Measurements from ENCODE around the gene XPO6. TPM values are rescaled to one million over a fixed set of nuclear protein-coding genes. Genes with fewer than 3 reads are reported as not detected.
A peak's percentile ranks its signal among the peaks of the same experiment; 100 is the strongest.

Gene XPO6
- total RNA-seq, 1 donor from 2014 or later, result 82.9 TPM

- Mint-ChIP-seq H3K4me1 (ENCODE audit: low read depth) (no peaks in the 10 kb centered on the region), H3K36me3 (ENCODE audit: insufficient read depth) (peaks cover 13% of the 10 kb centered on the region)
- TF ChIP-seq CTCF (IDR thresholded peaks at IDR 0.05; ENCODE audit: unreplicated experiment), result no peak
Measured at GRCh38 chr16:28168991-28169554, 42.7 kb downstream of the XPO6 start.

GRCh38 chr16:28167730-28168129, 44.0 kb downstream of the XPO6 start:
- no peak overlapping the region for H3K27ac Mint-ChIP-seq
- H3K4me3 Mint-ChIP-seq (ENCODE audit: low read depth), result no peak overlapping the region
- H3K9me3 Mint-ChIP-seq (ENCODE audit: low read depth), result no peaks in the 10 kb centered on the region
- no peaks in the 10 kb centered on the region for H3K27me3 Mint-ChIP-seq
- peaks cover 12% of the 10 kb centered on the region for H3K36me3 Mint-ChIP-seq (ENCODE audit: insufficient read depth)
- no peaks in the 10 kb centered on the region for H3K4me1 Mint-ChIP-seq (ENCODE audit: low read depth)
- no peak for TF ChIP-seq CTCF (IDR thresholded peaks at IDR 0.05; ENCODE audit: unreplicated experiment)
- no peak for DNase-seq (ENCODE audit: low spot score, unreplicated experiment)

More at GRCh38 chr16:28168991-28169554, 42.7 kb downstream of the XPO6 start:
- Mint-ChIP-seq H3K9me3 (ENCODE audit: low read depth) (no peaks in the 10 kb centered on the region), H3K27me3 (no peaks in the 10 kb centered on the region), H3K27ac (no peak overlapping the region), H3K4me3 (ENCODE audit: low read depth) (no peak overlapping the region)
- DNase-seq (ENCODE audit: low spot score, unreplicated experiment), result no peak

GRCh38 chr16:28167221-28167620, 44.5 kb downstream of the XPO6 start:
- TF ChIP-seq CTCF (IDR thresholded peaks at IDR 0.05; ENCODE audit: unreplicated experiment), result no peak
- no peak for DNase-seq (ENCODE audit: low spot score, unreplicated experiment)
- H3K27ac Mint-ChIP-seq, result peak overlapping the region; percentile 51
- no peaks in the 10 kb centered on the region for H3K4me1 Mint-ChIP-seq (ENCODE audit: low read depth)
- H3K9me3 Mint-ChIP-seq (ENCODE audit: low read depth), result no peaks in the 10 kb centered on the region
- H3K27me3 Mint-ChIP-seq, result no peaks in the 10 kb centered on the region
- peaks cover 12% of the 10 kb centered on the region for H3K36me3 Mint-ChIP-seq (ENCODE audit: insufficient read depth)
- H3K4me3 Mint-ChIP-seq (ENCODE audit: low read depth), result no peak overlapping the region

- H3K36me3 Mint-ChIP-seq (ENCODE audit: insufficient read depth), result peaks cover 12% of the 10 kb centered on the region
- no peak for TF ChIP-seq CTCF (IDR thresholded peaks at IDR 0.05; ENCODE audit: unreplicated experiment)
- no peak for DNase-seq (ENCODE audit: low spot score, unreplicated experiment)
Measured at GRCh38 chr16:28166394-28167208, 45.2 kb downstream of the XPO6 start.

GRCh38 chr16:28165598-28165997, 46.2 kb downstream of the XPO6 start:
- no peak for DNase-seq (ENCODE audit: low spot score, unreplicated experiment)
- H3K27ac Mint-ChIP-seq, result no peak overlapping the region
- no peaks in the 10 kb centered on the region for H3K4me1 Mint-ChIP-seq (ENCODE audit: low read depth)
- no peaks in the 10 kb centered on the region for H3K9me3 Mint-ChIP-seq (ENCODE audit: low read depth)
- H3K36me3 Mint-ChIP-seq (ENCODE audit: insufficient read depth), result peaks cover 12% of the 10 kb centered on the region
- H3K4me3 Mint-ChIP-seq (ENCODE audit: low read depth), result no peak overlapping the region
- no peak for TF ChIP-seq CTCF (IDR thresholded peaks at IDR 0.05; ENCODE audit: unreplicated experiment)
- no peaks in the 10 kb centered on the region for H3K27me3 Mint-ChIP-seq

More at GRCh38 chr16:28166394-28167208, 45.2 kb downstream of the XPO6 start:
- Mint-ChIP-seq H3K27ac (no peak overlapping the region), H3K4me3 (ENCODE audit: low read depth) (no peak overlapping the region), H3K4me1 (ENCODE audit: low read depth) (no peaks in the 10 kb centered on the region), H3K27me3 (no peaks in the 10 kb centered on the region), H3K9me3 (ENCODE audit: low read depth) (no peaks in the 10 kb centered on the region)
